GM12878 (cell line): ENCODE results near the gene TNFSF15.

ENCODE experiments used
- ATF7 ChIP-seq: fragments of 450-650 bp; IDR thresholded peaks from 2 replicates; pipeline ENCODE4 v1.6.1; 2016; ENCODE audit warnings: low read depth, mild to moderate bottlenecking
- BCL3 ChIP-seq: IDR thresholded peaks from 2 replicates; pipeline ENCODE4 v1.6.1; 2011; ENCODE audit warnings: borderline replicate concordance, low read depth, mild to moderate bottlenecking, moderate library complexity, low read length; ENCODE audit not compliant: insufficient read depth, poor library complexity, severe bottlenecking
- CREM ChIP-seq: IDR thresholded peaks from 2 replicates; pipeline ENCODE4 v1.6.1; 2014; ENCODE audit warnings: antibody characterized with exemption, low read depth
- JUNB ChIP-seq: IDR thresholded peaks from 2 replicates; pipeline ENCODE4 v1.6.1; 2016; ENCODE audit warnings: antibody characterized with exemption, mild to moderate bottlenecking
- KDM1A ChIP-seq: fragments of 200-600 bp; sonication (generic); IDR thresholded peaks from 2 replicates; pipeline ENCODE4 v1.6.1; 2016; ENCODE audit warnings: borderline replicate concordance
- POLR2A ChIP-seq: IDR thresholded peaks from 2 replicates; pipeline ENCODE4 v1.6.1; 2011; ENCODE audit warnings: low read depth, mild to moderate bottlenecking, low read length
- POLR2AphosphoS5 ChIP-seq: IDR thresholded peaks from 2 replicates; pipeline ENCODE4 v1.6.1; 2011; ENCODE audit warnings: mild to moderate bottlenecking, low read length, inconsistent platforms
- SP1 ChIP-seq: IDR thresholded peaks from one replicate; pipeline ENCODE4 v1.6.1; 2011; ENCODE audit warnings: low read depth, low read length
- ZNF24 ChIP-seq: fragments of 450-650 bp; IDR thresholded peaks from 2 replicates; pipeline ENCODE4 v1.6.1; 2017; ENCODE audit warnings: antibody characterized with exemption, mild to moderate bottlenecking
- TF ChIP-seq, protein P1 (sequence below): IDR thresholded peaks from 2 replicates; pipeline ENCODE4 v1.6.1; 2012; ENCODE audit warnings: low read length, inconsistent platforms
- TF ChIP-seq, protein P2 (sequence below), 3 experiments: IDR thresholded peaks in 2 of 3; conservative IDR thresholded peaks in 1 of 3; 2 replicates each; pipeline ENCODE4 v1.5.1; 2011; ENCODE audit warnings: low read depth in 3 of 3, low read length in 3 of 3, mild to moderate bottlenecking in 3 of 3, control low read depth in 2 of 3, moderate library complexity in 2 of 3, inconsistent platforms in 1 of 3, mixed read lengths in 1 of 3; ENCODE audit not compliant: control insufficient read depth in 2 of 3, insufficient read depth in 1 of 3; ENCODE audit errors: extremely low read depth in 1 of 3
- TF ChIP-seq, protein P3 (sequence below): fragments of 450-650 bp; IDR thresholded peaks from 2 replicates; pipeline ENCODE4 v1.6.1; 2016; ENCODE audit warnings: mild to moderate bottlenecking
- TF ChIP-seq, protein P4 (sequence below): fragments of 450-650 bp; IDR thresholded peaks from 2 replicates; pipeline ENCODE4 v1.6.1; 2014; ENCODE audit warnings: mild to moderate bottlenecking
- TF ChIP-seq, protein P5 (sequence below): fragments of 450-650 bp; formaldehyde crosslinking; IDR thresholded peaks from 2 replicates; pipeline ENCODE4 v1.5.0; 2022; ENCODE audit warnings: mild to moderate bottlenecking, missing genetic modification characterization

DNA sequence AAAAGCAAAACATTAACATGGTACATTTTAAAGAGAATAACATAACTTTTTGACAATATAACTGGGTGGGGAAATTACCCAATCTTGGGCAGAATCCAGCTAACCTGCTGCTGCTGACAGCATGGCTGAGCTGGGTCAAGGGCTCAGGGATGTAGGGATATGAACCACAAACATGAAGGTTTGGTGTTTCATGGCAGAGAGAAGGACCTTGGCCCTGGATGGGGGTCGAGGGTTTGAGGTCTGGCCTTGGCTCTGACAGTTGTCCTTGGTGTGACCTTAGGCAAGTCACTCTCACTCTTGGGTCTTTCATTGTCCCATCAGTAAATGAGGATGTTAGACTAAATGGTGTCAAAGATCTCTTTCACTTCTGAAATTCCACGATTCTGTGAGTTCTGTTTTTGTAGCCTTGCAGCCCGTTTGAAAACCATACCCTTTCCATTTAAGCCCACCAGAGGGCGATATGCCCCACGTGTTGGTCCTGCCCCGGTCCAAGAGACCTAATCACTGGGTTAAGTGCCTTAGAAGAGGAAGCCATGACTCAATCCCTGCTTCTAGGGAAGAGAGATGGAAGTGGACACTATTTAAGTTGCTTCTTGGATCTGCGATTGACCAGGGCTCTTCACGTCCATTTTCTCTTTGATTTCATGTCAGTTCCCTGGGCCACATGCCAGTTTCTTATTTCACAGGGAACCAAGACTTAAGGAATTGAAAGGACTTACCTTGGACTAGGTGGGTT lies 67.1 kb downstream of the TNFSF15 start:
- TF ChIP-seq, protein P1, sequence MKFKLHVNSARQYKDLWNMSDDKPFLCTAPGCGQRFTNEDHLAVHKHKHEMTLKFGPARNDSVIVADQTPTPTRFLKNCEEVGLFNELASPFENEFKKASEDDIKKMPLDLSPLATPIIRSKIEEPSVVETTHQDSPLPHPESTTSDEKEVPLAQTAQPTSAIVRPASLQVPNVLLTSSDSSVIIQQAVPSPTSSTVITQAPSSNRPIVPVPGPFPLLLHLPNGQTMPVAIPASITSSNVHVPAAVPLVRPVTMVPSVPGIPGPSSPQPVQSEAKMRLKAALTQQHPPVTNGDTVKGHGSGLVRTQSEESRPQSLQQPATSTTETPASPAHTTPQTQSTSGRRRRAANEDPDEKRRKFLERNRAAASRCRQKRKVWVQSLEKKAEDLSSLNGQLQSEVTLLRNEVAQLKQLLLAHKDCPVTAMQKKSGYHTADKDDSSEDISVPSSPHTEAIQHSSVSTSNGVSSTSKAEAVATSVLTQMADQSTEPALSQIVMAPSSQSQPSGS = no peak
- TF ChIP-seq, protein P2, sequence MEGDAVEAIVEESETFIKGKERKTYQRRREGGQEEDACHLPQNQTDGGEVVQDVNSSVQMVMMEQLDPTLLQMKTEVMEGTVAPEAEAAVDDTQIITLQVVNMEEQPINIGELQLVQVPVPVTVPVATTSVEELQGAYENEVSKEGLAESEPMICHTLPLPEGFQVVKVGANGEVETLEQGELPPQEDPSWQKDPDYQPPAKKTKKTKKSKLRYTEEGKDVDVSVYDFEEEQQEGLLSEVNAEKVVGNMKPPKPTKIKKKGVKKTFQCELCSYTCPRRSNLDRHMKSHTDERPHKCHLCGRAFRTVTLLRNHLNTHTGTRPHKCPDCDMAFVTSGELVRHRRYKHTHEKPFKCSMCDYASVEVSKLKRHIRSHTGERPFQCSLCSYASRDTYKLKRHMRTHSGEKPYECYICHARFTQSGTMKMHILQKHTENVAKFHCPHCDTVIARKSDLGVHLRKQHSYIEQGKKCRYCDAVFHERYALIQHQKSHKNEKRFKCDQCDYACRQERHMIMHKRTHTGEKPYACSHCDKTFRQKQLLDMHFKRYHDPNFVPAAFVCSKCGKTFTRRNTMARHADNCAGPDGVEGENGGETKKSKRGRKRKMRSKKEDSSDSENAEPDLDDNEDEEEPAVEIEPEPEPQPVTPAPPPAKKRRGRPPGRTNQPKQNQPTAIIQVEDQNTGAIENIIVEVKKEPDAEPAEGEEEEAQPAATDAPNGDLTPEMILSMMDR (IDR thresholded peaks at IDR 0.05 in 2 of 3, conservative IDR thresholded peaks at IDR 0.05 in 1 of 3; ENCODE audit: control insufficient read depth in 2 of 3, extremely low read depth in 1 of 3, insufficient read depth in 1 of 3, low read depth in 3 of 3, low read length in 3 of 3) = peak; percentile 76 to 88 (median 82)
- TF ChIP-seq BCL3 (no peak), POLR2A (no peak), POLR2AphosphoS5 (no peak), SP1 (no peak), JUNB (no peak), ATF7 (no peak), CREM (no peak), KDM1A (no peak), ZNF24 (no peak)
- TF ChIP-seq, protein P3, sequence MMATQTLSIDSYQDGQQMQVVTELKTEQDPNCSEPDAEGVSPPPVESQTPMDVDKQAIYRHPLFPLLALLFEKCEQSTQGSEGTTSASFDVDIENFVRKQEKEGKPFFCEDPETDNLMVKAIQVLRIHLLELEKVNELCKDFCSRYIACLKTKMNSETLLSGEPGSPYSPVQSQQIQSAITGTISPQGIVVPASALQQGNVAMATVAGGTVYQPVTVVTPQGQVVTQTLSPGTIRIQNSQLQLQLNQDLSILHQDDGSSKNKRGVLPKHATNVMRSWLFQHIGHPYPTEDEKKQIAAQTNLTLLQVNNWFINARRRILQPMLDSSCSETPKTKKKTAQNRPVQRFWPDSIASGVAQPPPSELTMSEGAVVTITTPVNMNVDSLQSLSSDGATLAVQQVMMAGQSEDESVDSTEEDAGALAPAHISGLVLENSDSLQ = no peak
- TF ChIP-seq, protein P4, sequence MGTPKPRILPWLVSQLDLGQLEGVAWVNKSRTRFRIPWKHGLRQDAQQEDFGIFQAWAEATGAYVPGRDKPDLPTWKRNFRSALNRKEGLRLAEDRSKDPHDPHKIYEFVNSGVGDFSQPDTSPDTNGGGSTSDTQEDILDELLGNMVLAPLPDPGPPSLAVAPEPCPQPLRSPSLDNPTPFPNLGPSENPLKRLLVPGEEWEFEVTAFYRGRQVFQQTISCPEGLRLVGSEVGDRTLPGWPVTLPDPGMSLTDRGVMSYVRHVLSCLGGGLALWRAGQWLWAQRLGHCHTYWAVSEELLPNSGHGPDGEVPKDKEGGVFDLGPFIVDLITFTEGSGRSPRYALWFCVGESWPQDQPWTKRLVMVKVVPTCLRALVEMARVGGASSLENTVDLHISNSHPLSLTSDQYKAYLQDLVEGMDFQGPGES = no peak
- TF ChIP-seq, protein P5, sequence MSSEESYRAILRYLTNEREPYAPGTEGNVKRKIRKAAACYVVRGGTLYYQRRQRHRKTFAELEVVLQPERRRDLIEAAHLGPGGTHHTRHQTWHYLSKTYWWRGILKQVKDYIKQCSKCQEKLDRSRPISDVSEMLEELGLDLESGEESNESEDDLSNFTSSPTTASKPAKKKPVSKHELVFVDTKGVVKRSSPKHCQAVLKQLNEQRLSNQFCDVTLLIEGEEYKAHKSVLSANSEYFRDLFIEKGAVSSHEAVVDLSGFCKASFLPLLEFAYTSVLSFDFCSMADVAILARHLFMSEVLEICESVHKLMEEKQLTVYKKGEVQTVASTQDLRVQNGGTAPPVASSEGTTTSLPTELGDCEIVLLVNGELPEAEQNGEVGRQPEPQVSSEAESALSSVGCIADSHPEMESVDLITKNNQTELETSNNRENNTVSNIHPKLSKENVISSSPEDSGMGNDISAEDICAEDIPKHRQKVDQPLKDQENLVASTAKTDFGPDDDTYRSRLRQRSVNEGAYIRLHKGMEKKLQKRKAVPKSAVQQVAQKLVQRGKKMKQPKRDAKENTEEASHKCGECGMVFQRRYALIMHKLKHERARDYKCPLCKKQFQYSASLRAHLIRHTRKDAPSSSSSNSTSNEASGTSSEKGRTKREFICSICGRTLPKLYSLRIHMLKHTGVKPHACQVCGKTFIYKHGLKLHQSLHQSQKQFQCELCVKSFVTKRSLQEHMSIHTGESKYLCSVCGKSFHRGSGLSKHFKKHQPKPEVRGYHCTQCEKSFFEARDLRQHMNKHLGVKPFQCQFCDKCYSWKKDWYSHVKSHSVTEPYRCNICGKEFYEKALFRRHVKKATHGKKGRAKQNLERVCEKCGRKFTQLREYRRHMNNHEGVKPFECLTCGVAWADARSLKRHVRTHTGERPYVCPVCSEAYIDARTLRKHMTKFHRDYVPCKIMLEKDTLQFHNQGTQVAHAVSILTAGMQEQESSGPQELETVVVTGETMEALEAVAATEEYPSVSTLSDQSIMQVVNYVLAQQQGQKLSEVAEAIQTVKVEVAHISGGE (CRISPR knock-in tag) = no peak
